NT2/D1 (cell line): ENCODE results near the gene PLEKHA6.

Experiments
- SUZ12 ChIP-seq: IDR thresholded peaks from 2 replicates; pipeline ENCODE4 v1.6.1; 2011; ENCODE audit not compliant: insufficient read length, insufficient read depth; ENCODE audit errors: extremely low read depth
- YY1 ChIP-seq: IDR thresholded peaks from 2 replicates; pipeline ENCODE4 v1.6.1; 2011; ENCODE audit not compliant: insufficient read length, insufficient read depth

DNA sequence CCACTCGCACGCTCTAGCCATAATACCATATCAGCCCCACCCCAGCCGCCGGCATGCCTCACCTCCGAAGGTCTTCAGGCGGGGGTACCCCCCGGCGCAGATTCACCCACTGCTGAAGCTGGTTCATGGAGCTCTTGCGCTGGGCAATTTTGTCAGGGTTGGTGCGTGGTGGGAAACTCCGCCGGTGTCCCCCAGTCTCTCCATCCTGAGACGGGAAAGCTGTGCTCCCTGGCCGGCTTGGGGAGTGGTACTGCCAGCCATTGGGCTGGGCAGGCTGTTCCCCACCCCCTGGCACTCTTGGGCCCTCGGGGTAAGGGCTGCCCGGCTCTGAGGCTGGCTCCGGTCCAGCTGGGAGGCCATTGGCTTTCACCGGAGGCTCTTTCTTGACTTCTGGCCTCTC lies 100.5 kb downstream of the PLEKHA6 start:
- no peak for TF ChIP-seq YY1
- TF ChIP-seq SUZ12: no peak
